A673 (cell line): ENCODE data around the gene PKD2. TPM values are rescaled to one million over a fixed set of nuclear protein-coding genes. Genes with fewer than 3 reads are reported as not detected.
"Not testable (repeated sequence)": the region's sequence is repeated elsewhere in the genome, so short reads cannot be mapped to it uniquely, and the experiment has no call there.

Experiments
- BruUV-seq: library from RNA; stranded (reverse); fragments of 400-500 nt; replicated peaks from 2 replicates; lab custom pipeline; 2021; lab: Mats Ljungman, UMichigan
- CTCF ChIA-PET: fragments of 300-600 bp; sonication (Branson Sonifier 250); formaldehyde crosslinking; loops from one replicate; lab custom pipeline; 2022; ENCODE audit warnings: antibody characterized with exemption; lab: Charles Lee
- POLR2A ChIA-PET: fragments of 300-600 bp; sonication (Branson Sonifier 250); formaldehyde crosslinking; loops from one replicate; lab custom pipeline; 2022; ENCODE audit warnings: antibody characterized with exemption; ENCODE audit not compliant: low non-redundant PET; lab: Charles Lee
- DNase-seq: peaks from one replicate; pipeline ENCODE4 v3.0.0-alpha.2; 2015; ENCODE audit warnings: low spot score
- H3K27ac ChIP-seq: fragments of 200-600 bp; sonication (generic); 2 replicates; pipeline ENCODE4 v1.5.1; 2016; ENCODE audit warnings: mixed run types, low read depth, mild to moderate bottlenecking, mixed read lengths, antibody characterized with exemption, low read length; ENCODE audit not compliant: poor library complexity, severe bottlenecking
- H3K27me3 ChIP-seq: fragments of 200-600 bp; sonication (generic); replicated peaks from 2 replicates; pipeline ENCODE4 v1.6.1; 2017; ENCODE audit warnings: mixed run types, low read depth, mild to moderate bottlenecking, mixed read lengths, antibody characterized with exemption, low read length; ENCODE audit not compliant: insufficient read depth, poor library complexity
- H3K36me3 ChIP-seq: fragments of 200-600 bp; sonication (generic); 2 replicates; pipeline ENCODE4 v1.6.1; 2016; ENCODE audit warnings: mixed run types, mild to moderate bottlenecking, mixed read lengths, antibody characterized with exemption, low read length; ENCODE audit not compliant: insufficient read depth, poor library complexity, severe bottlenecking
- H3K4me1 ChIP-seq: fragments of 200-600 bp; sonication (generic); 2 replicates; pipeline ENCODE4 v1.6.1; 2017; ENCODE audit warnings: mixed run types, mild to moderate bottlenecking, mixed read lengths, antibody characterized with exemption, low read length; ENCODE audit not compliant: insufficient read depth, poor library complexity, severe bottlenecking
- H3K4me3 ChIP-seq: fragments of 200-600 bp; sonication (generic); 2 replicates; pipeline ENCODE4 v1.5.1; 2016; ENCODE audit warnings: low read depth, mixed run types, mild to moderate bottlenecking, mixed read lengths, low read length; ENCODE audit not compliant: poor library complexity, severe bottlenecking
- H3K9me3 ChIP-seq: fragments of 200-600 bp; sonication (generic); 2 replicates; pipeline ENCODE4 v1.6.1; 2016; ENCODE audit warnings: mixed run types, low read depth, mild to moderate bottlenecking, mixed read lengths, antibody characterized with exemption, low read length; ENCODE audit not compliant: poor library complexity, severe bottlenecking
- EZH2 ChIP-seq: fragments of 200-600 bp; sonication (generic); IDR thresholded peaks from 2 replicates; pipeline ENCODE4 v1.6.1; 2017; ENCODE audit warnings: borderline replicate concordance, low read depth, mild to moderate bottlenecking, mixed read lengths, antibody characterized with exemption, low read length; ENCODE audit not compliant: poor library complexity, severe bottlenecking
- intact Hi-C: fragments of 100-400 bp; cut with micrococcal nuclease; formaldehyde crosslinking; loops from one replicate; pipeline ENCODE4 v1.10.0; 2022; ENCODE audit not compliant: unreplicated experiment
- total RNA-seq: library from RNA; stranded (reverse); gene quantifications from 2 replicates; pipeline ENCODE4 v1.2.3, GENCODE V29; 2021
- TF ChIP-seq, protein P1 (sequence below): fragments of 300-800, 200-600 bp; sonication (generic); conservative IDR thresholded peaks from 2 replicates; pipeline ENCODE4 v1.5.1; 2017; ENCODE audit warnings: low read depth, mild to moderate bottlenecking, antibody characterized with exemption, low read length, moderate library complexity, mixed read lengths

PKD2 gene
- total RNA-seq, 1 experiment from 2014 or later, result 10.0 TPM

DNA sequence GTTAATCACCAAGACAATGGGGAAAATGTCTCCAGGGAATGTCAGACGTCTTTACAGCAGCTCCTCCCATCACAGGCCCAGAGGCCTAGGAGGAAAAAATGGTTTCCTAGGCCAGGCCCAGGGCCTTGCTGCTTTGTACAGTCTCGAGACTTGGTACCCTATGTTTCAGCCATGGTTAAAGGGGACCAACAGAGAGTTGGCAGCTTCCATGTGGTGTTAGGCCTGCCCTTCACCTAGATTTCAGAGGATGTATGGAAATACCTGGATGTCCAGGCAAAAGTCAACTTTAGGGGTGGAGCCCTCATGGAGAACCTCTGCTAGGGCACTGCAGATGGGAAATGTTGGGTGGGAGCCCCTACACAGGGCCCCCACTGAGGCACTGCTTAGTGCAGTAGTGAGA is 112.5 kb downstream of the PKD2 start:
- no peaks in the 10 kb centered on the region for H3K4me1 ChIP-seq
- DNase-seq, result no peak
- ChIA-PET POLR2A (no interaction called here), CTCF (no interaction called here)
- no peaks in the 10 kb centered on the region for H3K9me3 ChIP-seq
- intact Hi-C loops, result no loop called here
- H3K27ac ChIP-seq, result no peak overlapping the region
- TF ChIP-seq, protein P1, sequence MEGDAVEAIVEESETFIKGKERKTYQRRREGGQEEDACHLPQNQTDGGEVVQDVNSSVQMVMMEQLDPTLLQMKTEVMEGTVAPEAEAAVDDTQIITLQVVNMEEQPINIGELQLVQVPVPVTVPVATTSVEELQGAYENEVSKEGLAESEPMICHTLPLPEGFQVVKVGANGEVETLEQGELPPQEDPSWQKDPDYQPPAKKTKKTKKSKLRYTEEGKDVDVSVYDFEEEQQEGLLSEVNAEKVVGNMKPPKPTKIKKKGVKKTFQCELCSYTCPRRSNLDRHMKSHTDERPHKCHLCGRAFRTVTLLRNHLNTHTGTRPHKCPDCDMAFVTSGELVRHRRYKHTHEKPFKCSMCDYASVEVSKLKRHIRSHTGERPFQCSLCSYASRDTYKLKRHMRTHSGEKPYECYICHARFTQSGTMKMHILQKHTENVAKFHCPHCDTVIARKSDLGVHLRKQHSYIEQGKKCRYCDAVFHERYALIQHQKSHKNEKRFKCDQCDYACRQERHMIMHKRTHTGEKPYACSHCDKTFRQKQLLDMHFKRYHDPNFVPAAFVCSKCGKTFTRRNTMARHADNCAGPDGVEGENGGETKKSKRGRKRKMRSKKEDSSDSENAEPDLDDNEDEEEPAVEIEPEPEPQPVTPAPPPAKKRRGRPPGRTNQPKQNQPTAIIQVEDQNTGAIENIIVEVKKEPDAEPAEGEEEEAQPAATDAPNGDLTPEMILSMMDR, result no peak
- no peak for TF ChIP-seq EZH2
- BruUV-seq, result no TSS peak
- H3K36me3 ChIP-seq, result no peaks in the 10 kb centered on the region
- H3K4me3 ChIP-seq, result no peak overlapping the region
- H3K27me3 ChIP-seq, result no peaks in the 10 kb centered on the region

DNA sequence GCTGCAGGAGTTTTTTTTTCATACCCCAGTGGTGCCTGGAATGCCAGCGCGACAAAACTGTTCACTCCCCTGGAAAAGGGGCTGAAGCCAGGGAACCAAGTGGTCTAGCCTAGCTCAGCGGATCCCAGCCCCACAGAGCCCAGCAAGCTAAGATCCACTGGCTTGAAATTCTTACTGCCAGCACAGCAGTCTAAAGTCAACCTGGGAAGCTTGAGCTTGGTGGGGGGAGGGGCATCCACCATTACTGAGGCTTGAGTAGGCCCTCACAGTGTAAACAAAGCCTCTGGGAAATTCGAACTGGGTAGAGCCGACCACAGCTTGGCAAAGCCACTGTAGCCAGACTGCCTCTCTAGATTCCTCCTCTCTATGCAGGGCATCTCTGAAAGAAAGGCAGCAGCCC is 114.8 kb downstream of the PKD2 start:
- BruUV-seq, intact Hi-C loops, POLR2A ChIA-PET, H3K4me3 ChIP-seq, H3K27ac ChIP-seq, H3K9me3 ChIP-seq, H3K36me3 ChIP-seq, H3K27me3 ChIP-seq, H3K4me1 ChIP-seq, DNase-seq, CTCF ChIA-PET: not testable (repeated sequence)

Other genes with a start within 250 kb of the PKD2 start
- gene IBSP, start 208.1 kb upstream of the PKD2 start, total RNA-seq, result not detected in 2 replicates
- gene MEPE, start 174.7 kb upstream of the PKD2 start, total RNA-seq, result not detected in 2 replicates
- 0.87 and 0.99 TPM in 2 replicates for gene SPP1, start 31.9 kb upstream of the PKD2 start, total RNA-seq
- not detected in 2 replicates for gene ABCG2, start 151.0 kb downstream of the PKD2 start, total RNA-seq